ENCODE data around the gene GJA3.

DNA sequence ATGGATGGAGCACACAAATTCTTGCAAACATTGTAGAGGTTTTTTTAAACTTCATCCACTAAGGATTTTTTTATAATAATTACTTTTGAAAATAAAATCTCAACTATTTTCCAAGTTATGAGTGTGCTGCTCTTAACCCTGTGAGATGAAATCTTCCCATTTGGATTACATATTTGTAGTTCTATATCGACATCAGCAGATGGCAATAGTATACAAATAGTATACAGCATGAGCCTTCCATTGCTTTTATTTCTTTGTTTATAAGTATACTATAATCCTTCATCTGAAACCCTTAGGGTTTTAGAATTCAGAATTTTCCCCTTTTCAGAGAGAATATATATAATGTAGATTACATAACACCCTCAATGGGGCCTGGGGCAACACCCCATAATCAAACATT, 70.5 kb downstream of the GJA3 start:
- TF ChIP-seq CTCF (conservative IDR thresholded peaks at IDR 0.05): peak; percentile 49
- TF ChIP-seq EZH2 (IDR thresholded peaks at IDR 0.05; ENCODE audit: low read depth): no peak

Data from PC-9 (cell line).